ENCODE data around the gene RNF217.
"Not testable (repeated sequence)": the region's sequence is repeated elsewhere in the genome, so short reads cannot be mapped to it uniquely, and the experiment has no call there.

Gene RNF217

GRCh38 chr6:125102411-125102810, 140.2 kb downstream of the RNF217 start:
- no peak for DNase-seq

GRCh38 chr6:125102891-125103290, 140.7 kb downstream of the RNF217 start:
- no peak for DNase-seq

GRCh38 chr6:125104425-125104824, 142.2 kb downstream of the RNF217 start:
- no peak for DNase-seq

GRCh38 chr6:125107048-125107447, 144.8 kb downstream of the RNF217 start:
- no peak for DNase-seq

GRCh38 chr6:125107896-125108295, 145.7 kb downstream of the RNF217 start:
- no peak for DNase-seq

- DNase-seq: no peak
Observed at GRCh38 chr6:125110056-125110455, 147.8 kb downstream of the RNF217 start.

- peak in 1 of 2 experiments; percentile 17 for DNase-seq
Observed at GRCh38 chr6:125111219-125111983, 149.2 kb downstream of the RNF217 start.

- DNase-seq: no peak
Observed at GRCh38 chr6:125112934-125113333, 150.7 kb downstream of the RNF217 start.

- peak; percentile 18 to 28 for DNase-seq
Observed at GRCh38 chr6:125114248-125114858, 152.1 kb downstream of the RNF217 start.

- no peak for DNase-seq
Observed at GRCh38 chr6:125116170-125116569, 153.9 kb downstream of the RNF217 start.

GRCh38 chr6:125116710-125117109, 154.5 kb downstream of the RNF217 start:
- DNase-seq: no peak

GRCh38 chr6:125117818-125118217, 155.6 kb downstream of the RNF217 start:
- no peak for DNase-seq

GRCh38 chr6:125120054-125120590, 157.9 kb downstream of the RNF217 start:
- DNase-seq: no peak

- no peak for DNase-seq
Observed at GRCh38 chr6:125121894-125122293, 159.7 kb downstream of the RNF217 start.

GRCh38 chr6:125123051-125123450, 160.8 kb downstream of the RNF217 start:
- no peak for DNase-seq

GRCh38 chr6:125123468-125124048, 161.3 kb downstream of the RNF217 start:
- no peak for DNase-seq

GRCh38 chr6:125124049-125124669, 161.9 kb downstream of the RNF217 start:
- DNase-seq: no peak

- DNase-seq: not testable (repeated sequence)
Observed at GRCh38 chr6:125125856-125126255, 163.6 kb downstream of the RNF217 start.

GRCh38 chr6:125129354-125129753, 167.1 kb downstream of the RNF217 start:
- DNase-seq: no peak

GRCh38 chr6:125132058-125132457, 169.8 kb downstream of the RNF217 start:
- no peak for DNase-seq

GRCh38 chr6:125136378-125136777, 174.1 kb downstream of the RNF217 start:
- no peak for DNase-seq

- no peak for DNase-seq
Observed at GRCh38 chr6:125138083-125138482, 175.8 kb downstream of the RNF217 start.

- DNase-seq: no peak
Observed at GRCh38 chr6:125140808-125141207, 178.6 kb downstream of the RNF217 start.
